HG02938 (cell line): ENCODE measurements around the gene SDK2.

Experiments
- ATAC-seq: cut with Tn5 transposase; IDR thresholded peaks from one replicate; pipeline ENCODE4 v1.9.1; 2021; ENCODE audit warnings: mild to moderate bottlenecking, moderate library complexity; ENCODE audit not compliant: unreplicated experiment

Gene SDK2, protein sequence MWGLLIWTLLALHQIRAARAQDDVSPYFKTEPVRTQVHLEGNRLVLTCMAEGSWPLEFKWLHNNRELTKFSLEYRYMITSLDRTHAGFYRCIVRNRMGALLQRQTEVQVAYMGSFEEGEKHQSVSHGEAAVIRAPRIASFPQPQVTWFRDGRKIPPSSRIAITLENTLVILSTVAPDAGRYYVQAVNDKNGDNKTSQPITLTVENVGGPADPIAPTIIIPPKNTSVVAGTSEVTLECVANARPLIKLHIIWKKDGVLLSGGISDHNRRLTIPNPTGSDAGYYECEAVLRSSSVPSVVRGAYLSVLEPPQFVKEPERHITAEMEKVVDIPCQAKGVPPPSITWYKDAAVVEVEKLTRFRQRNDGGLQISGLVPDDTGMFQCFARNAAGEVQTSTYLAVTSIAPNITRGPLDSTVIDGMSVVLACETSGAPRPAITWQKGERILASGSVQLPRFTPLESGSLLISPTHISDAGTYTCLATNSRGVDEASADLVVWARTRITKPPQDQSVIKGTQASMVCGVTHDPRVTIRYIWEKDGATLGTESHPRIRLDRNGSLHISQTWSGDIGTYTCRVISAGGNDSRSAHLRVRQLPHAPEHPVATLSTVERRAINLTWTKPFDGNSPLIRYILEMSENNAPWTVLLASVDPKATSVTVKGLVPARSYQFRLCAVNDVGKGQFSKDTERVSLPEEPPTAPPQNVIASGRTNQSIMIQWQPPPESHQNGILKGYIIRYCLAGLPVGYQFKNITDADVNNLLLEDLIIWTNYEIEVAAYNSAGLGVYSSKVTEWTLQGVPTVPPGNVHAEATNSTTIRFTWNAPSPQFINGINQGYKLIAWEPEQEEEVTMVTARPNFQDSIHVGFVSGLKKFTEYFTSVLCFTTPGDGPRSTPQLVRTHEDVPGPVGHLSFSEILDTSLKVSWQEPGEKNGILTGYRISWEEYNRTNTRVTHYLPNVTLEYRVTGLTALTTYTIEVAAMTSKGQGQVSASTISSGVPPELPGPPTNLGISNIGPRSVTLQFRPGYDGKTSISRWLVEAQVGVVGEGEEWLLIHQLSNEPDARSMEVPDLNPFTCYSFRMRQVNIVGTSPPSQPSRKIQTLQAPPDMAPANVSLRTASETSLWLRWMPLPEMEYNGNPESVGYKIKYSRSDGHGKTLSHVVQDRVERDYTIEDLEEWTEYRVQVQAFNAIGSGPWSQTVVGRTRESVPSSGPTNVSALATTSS (N-terminal part only)

GRCh38 chr17:73644145-73645049, at the start of gene SDK2:
SDK2 (minus strand) TSS chr17:73644445; CDS start chr17:73644088, 357 bp downstream.
- ATAC-seq: no peak

DNA sequence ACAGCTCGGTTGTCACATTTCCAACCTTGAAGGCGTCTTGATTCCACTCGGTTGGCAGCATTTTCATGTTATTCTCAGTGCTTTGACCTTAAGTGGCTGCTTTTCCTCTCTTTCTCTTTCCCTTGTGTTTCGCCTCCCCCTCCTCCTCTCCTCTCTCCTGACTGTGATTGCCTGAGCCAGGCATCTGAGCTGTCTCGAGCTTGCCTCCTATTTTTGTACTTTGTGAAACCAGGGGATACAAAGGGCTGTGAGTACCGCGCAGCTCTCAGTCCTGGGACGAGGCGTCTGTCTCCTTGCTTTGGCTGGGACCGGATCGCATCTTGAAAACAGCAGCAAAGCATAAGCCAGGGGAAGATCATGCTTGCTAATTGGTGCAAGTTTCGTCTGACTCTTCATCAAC, 48.8 kb upstream of the SDK2 start:
- no peak for ATAC-seq

- no peak for ATAC-seq
Measured at GRCh38 chr17:73691321-73691766, 47.1 kb upstream of the SDK2 start.

GRCh38 chr17:73690676-73691075, 46.4 kb upstream of the SDK2 start:
- no peak for ATAC-seq

- no peak for ATAC-seq
Measured at GRCh38 chr17:73689596-73690275, 45.5 kb upstream of the SDK2 start.

DNA sequence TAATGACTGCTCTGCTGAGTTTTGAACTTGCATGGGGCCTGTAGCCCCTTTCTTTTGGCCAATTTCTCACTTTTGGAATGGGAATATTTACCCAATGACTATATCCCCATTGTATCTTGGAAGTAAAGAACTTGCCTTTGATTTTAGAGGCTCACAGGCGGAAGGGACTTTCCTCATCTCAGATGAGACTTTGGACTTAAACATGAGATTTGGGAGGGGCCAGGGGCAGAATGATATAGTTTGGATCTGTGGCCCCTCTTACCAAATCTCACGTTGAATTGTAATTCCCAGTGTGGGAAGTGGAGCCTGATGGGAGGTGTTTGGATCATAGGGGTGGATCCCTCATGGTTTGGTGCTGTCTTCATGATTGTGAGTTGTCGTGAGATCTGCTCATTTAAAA, 42.7 kb upstream of the SDK2 start:
- ATAC-seq: no peak

DNA sequence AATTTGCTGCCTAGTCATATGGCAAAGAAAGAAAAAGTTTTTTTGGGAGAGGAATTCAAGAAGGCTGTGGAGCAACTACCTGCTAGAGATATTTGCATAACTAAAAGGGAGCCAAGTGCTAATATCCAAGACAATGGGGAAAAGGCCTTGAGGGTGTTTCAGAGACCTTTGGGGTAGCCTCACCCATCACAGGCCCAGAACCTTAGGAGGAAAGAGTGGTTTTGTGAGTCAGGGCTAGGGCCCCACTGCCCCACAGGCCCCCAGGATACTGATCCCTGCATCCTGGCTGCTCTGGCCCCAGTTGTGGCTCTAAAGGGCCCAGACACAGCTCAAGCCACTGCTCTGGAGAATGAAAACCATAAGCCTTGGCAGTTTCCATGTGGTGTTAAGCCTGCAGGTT, 41.9 kb upstream of the SDK2 start:
- ATAC-seq: no peak

DNA sequence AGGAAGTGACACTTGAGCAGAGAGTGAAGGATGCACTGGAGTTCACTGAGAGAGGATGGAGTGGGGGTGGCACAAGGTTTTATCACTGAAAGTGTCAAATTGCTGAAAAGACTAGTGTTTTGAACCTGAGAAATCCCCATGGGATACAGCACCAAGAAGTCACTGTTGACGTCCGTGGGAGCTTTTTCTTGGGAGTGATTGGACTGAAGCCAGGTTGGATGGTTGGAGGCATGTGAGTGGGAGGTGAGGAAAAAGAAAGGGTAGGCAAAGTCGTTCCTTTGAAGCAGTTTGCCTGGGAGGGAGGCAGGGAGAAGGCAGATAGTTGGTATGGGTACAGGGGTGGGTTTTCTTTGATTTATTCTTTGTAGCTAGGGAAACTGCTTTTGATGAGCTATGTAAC, 39.9 kb upstream of the SDK2 start:
- no peak for ATAC-seq

- no peak for ATAC-seq
Measured at GRCh38 chr17:73683771-73684170, 39.5 kb upstream of the SDK2 start.

DNA sequence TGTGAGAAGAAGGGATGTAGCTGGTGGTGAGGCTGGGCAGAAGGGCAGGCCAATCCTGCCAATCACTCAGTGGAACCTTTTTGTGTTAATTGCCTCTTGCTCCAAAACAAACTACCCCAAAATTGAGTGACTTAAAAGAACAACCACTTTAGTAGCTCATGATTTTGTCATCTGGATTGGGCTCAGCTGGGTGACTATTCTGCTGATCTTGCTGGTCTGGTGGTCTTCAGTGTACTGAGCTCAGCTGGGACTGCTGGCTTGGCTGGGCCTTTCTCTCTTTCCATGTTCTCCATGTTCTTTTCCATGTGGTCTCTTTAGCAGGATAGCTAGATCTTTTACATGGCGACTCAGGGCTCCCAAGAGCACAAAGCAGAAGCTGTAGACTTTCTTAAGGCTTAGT, 37.7 kb upstream of the SDK2 start:
- ATAC-seq: no peak

DNA sequence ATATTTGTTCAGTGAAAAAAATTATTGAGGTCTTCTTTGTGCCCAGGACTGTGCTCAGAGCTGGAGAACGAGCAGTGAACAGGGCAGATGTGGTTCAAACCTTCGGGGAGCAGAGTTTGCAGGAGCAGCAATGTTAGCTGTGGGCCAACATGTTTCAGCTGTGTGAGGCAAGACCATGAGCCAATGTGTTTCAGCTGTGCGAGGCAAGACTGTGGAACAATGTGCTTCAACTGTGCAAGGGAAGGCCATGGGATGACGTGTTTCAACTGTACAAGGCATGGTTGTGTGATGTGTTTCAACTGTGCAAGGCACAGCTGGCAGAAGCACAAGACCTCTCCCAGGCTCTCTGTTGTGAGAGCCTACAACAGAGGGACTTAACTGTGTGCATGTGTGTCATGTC, 35.2 kb upstream of the SDK2 start:
- ATAC-seq: no peak

DNA sequence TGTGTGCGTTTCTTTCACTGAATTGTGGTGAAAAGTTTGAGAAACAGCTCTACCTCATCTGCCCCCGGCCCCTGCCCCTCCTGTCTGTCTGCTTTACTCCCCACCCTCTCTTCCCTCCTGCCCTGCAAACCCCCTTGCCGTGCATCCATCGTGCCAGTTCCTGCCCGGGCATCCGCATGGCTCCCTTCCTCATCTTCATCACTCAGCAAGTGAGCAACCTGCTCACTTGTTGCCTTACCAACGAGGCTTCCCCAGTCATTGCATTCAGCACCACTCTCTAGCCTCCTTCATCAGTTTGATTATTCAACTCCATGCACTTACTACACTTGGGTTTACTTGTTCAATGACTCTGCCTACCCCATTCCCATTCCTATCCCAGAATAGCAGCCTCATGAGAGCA, 34.8 kb upstream of the SDK2 start:
- ATAC-seq: no peak

DNA sequence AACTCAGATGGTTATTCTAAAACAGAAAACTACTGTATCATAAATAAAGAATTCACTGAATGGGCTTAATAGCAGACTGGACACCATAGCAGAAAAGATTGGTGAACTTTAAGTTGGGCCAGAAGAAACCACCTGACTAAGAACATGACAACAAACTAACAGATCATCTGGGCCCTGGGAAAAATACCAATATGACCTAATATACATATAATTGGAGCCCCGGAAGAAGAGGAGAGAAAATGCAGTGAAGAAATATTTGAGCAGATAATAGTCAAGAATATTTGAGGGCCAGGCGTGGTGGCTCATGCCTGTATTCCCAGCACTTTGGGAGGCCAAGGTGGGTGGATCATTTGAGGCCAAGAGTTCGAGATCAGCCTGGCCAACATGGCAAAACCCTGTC, 25.5 kb upstream of the SDK2 start:
- no peak for ATAC-seq

GRCh38 chr17:73667181-73667959, 23.1 kb upstream of the SDK2 start:
- no peak for ATAC-seq

DNA sequence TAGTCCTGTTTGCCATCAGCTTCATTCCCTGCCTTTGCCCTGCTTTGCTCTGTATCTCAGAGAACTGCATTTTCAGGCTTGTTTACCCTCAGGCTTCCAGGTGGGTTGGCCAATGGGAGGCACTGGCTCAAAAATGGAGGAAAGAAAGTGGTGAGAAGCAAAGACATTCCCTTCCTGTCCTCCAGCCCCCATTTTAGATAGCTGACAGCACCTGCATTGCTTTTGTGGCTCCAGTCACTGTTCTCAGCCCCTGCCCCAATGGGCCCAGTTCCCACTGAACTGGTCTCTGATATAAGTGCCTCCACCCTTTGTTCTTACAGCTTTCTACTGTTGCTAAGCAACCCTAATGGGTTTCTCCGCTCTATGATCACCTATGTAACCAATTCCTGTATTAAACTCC, 19.4 kb upstream of the SDK2 start:
- no peak for ATAC-seq

- no peak for ATAC-seq
Measured at GRCh38 chr17:73660366-73660765, 16.1 kb upstream of the SDK2 start.

DNA sequence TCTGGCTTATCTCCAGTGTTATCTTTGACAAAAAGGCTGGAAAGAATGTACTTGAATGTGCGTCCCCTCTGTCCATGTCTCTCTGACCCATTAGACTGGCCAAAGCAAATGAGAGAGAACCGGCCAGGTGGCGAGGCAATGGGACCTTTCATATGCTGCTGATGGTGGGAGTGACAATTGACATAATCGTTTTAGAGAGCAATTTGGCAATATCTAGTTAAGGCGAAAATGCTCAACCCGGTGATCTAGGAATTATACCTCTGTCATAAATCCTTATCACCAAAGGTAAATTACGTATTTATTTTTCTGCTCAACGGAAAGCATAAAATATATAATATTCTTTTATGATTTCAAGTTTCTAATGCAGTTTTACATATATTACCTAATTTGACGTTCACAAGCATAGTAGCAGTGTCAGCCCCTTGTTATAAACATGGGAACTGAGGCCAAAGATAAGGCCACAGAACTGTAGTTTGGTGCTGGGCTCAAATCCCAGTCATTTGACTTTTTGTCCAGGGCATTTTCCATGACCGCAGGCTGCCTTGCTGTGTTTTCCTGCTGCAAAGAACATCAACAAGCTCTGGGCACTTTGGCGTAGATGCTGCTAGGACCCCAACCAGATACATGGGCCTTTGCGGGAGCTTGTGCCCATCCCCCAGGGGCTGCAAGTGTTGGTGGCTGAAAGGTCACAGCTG, 14.7 kb upstream of the SDK2 start:
- ATAC-seq: no peak

GRCh38 chr17:73657473-73658116, 13.3 kb upstream of the SDK2 start:
- ATAC-seq: no peak
